GM10248 (cell line): ENCODE data around the gene OR6X1.

ENCODE experiments used
- CTCF ChIA-PET: fragments of 300-600 bp; sonication (Branson Sonifier 250); formaldehyde crosslinking; extraction: SDS; loops from one replicate; lab custom pipeline; 2021; ENCODE audit warnings: antibody characterized with exemption; lab: Yijun Ruan, JAX
- POLR2A ChIA-PET: fragments of 350-650 bp; sonication (Branson Sonifier 250); formaldehyde crosslinking; extraction: SDS; loops from one replicate; lab custom pipeline; 2020; ENCODE audit warnings: antibody characterized with exemption; lab: Yijun Ruan, JAX
- DNase-seq: peaks from one replicate; pipeline ENCODE4 v3.0.0; 2012; ENCODE audit errors: extremely low spot score
- CTCF ChIP-seq: IDR thresholded peaks from 2 replicates; pipeline ENCODE4 v1.5.1; 2012; ENCODE audit warnings: mild to moderate bottlenecking, low read depth; ENCODE audit errors: extremely low read depth, missing control alignments, control extremely low read depth

The OR6X1 gene

GRCh38 chr11:123797541-123797940 is 43.2 kb upstream of the OR6X1 start:
- DNase-seq, result no peak
- CTCF ChIA-PET, result no interaction called here
- POLR2A ChIA-PET, result no interaction called here
- TF ChIP-seq CTCF, result no peak

- CTCF ChIA-PET, result no interaction called here
These were observed 42.8 kb upstream of the OR6X1 start for GRCh38 chr11:123797114-123797513.

GRCh38 chr11:123796226-123796625 is 41.9 kb upstream of the OR6X1 start:
- no peak for DNase-seq
- ChIA-PET CTCF (no interaction called here), POLR2A (no interaction called here)
- TF ChIP-seq CTCF, result no peak

More at GRCh38 chr11:123797114-123797513, 42.8 kb upstream of the OR6X1 start:
- POLR2A ChIA-PET, result no interaction called here
- DNase-seq, result no peak
- no peak for TF ChIP-seq CTCF

- ChIA-PET CTCF (no interaction called here), POLR2A (no interaction called here)
- no peak for TF ChIP-seq CTCF
These were observed 29.2 kb upstream of the OR6X1 start for GRCh38 chr11:123783536-123783935.

GRCh38 chr11:123778511-123778910 is 24.2 kb upstream of the OR6X1 start:
- POLR2A ChIA-PET, result no interaction called here
- CTCF ChIA-PET, result interaction anchor here (1.0 kb wide), 1 partner anchor 10 kb away, joined by 4 read pairs; no protein-coding TSS in a partner anchor
- no peak for TF ChIP-seq CTCF
- no peak for DNase-seq

More at GRCh38 chr11:123783536-123783935, 29.2 kb upstream of the OR6X1 start:
- no peak for DNase-seq

- no peak for DNase-seq
- CTCF ChIA-PET, result interaction anchor here (1.0 to 1.8 kb wide), 2 partner anchors 9 to 44 kb away, joined by 3 to 8 read pairs; no protein-coding TSS in a partner anchor
- POLR2A ChIA-PET, result no interaction called here
- TF ChIP-seq CTCF, result no peak
These were observed 21.6 kb upstream of the OR6X1 start for GRCh38 chr11:123775715-123776549.
